Spleen (tissue), 7 donors: ENCODE data around the gene PGM5.

Source experiments
- POLR2A ChIP-seq, 3 donors: fragments of 450-650 bp; IDR thresholded peaks; one replicate each; pipeline ENCODE4 v1.5.1; 2017; ENCODE audit warnings: antibody characterized with exemption in 3 of 3, mild to moderate bottlenecking in 1 of 3
- POLR2AphosphoS5 ChIP-seq, 3 donors: sonication (generic); formaldehyde crosslinking; IDR thresholded peaks; one replicate each; pipeline ENCODE4 v1.5.1; 2017; ENCODE audit warnings: antibody characterized with exemption in 3 of 3
- TF ChIP-seq, protein P1 (sequence below), 11 experiments: fragments of 200-600 bp in 7 of 11; fragments of 450-650 bp in 4 of 11; sonication (generic) in 4 of 11; IDR thresholded peaks in 8 of 11; conservative IDR thresholded peaks in 3 of 11; 1 replicate in 7 of 11; 2 replicates in 4 of 11; pipeline versions ENCODE4 v1.4.0 to v1.8.0; 2016 to 2021; ENCODE audit warnings: antibody characterized with exemption in 11 of 11, inconsistent platforms in 4 of 11, mild to moderate bottlenecking in 1 of 11
- donor health status: DM: no; HTN: no; CAD: no; lungs with moderate emphysema.
- donor health status: DM: no; HTN: no; CAD: no.
- donor health status: DM: no; HTN: no; CAD: no.

GRCh38 chr9:68515326-68516017, 159.1 kb downstream of the PGM5 start:
- no peak for TF ChIP-seq POLR2A (IDR thresholded peaks at IDR 0.05)
- TF ChIP-seq, protein P1, sequence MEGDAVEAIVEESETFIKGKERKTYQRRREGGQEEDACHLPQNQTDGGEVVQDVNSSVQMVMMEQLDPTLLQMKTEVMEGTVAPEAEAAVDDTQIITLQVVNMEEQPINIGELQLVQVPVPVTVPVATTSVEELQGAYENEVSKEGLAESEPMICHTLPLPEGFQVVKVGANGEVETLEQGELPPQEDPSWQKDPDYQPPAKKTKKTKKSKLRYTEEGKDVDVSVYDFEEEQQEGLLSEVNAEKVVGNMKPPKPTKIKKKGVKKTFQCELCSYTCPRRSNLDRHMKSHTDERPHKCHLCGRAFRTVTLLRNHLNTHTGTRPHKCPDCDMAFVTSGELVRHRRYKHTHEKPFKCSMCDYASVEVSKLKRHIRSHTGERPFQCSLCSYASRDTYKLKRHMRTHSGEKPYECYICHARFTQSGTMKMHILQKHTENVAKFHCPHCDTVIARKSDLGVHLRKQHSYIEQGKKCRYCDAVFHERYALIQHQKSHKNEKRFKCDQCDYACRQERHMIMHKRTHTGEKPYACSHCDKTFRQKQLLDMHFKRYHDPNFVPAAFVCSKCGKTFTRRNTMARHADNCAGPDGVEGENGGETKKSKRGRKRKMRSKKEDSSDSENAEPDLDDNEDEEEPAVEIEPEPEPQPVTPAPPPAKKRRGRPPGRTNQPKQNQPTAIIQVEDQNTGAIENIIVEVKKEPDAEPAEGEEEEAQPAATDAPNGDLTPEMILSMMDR (IDR thresholded peaks at IDR 0.05 in 8 of 11, conservative IDR thresholded peaks at IDR 0.05 in 3 of 11) = no peak
- no peak for TF ChIP-seq POLR2AphosphoS5 (IDR thresholded peaks at IDR 0.05)
